HepG2 (cell line): ENCODE measurements around the gene FNDC3A. TPM values are rescaled to one million over a fixed set of nuclear protein-coding genes. Genes with fewer than 3 reads are reported as not detected.

Source experiments
- EP300 ChIP-seq, 3 experiments: sonication (generic) in 1 of 3; formaldehyde crosslinking in 1 of 3; IDR thresholded peaks; 2 replicates each; pipeline versions ENCODE4 v1.5.1 to v1.6.1; 2011 to 2020; ENCODE audit warnings: low read depth in 2 of 3, low read length in 2 of 3, borderline replicate concordance in 1 of 3, improper control_type of control experiment in 1 of 3, mild to moderate bottlenecking in 1 of 3, missing genetic modification reagents in 1 of 3, moderate library complexity in 1 of 3
- KMT2B ChIP-seq: IDR thresholded peaks from 2 replicates; pipeline ENCODE4 v1.6.1; 2016; ENCODE audit warnings: missing genetic modification reagents, missing compliant biosample characterization
- MXI1 ChIP-seq: IDR thresholded peaks from 3 replicates; pipeline ENCODE4 v1.6.1; 2012; ENCODE audit warnings: low read depth, low read length, inconsistent platforms, borderline replicate concordance
- NBN ChIP-seq: fragments of 450-650 bp; conservative IDR thresholded peaks from 2 replicates; pipeline ENCODE4 v1.6.1; 2017
- SIX1 ChIP-seq: sonication (generic); formaldehyde crosslinking; IDR thresholded peaks from 2 replicates; pipeline ENCODE4 v1.4.0; 2020; ENCODE audit warnings: missing genetic modification reagents, borderline replicate concordance
- ZNF775 ChIP-seq: sonication (generic); formaldehyde crosslinking; IDR thresholded peaks from 2 replicates; pipeline ENCODE4 v1.4.0; 2020; ENCODE audit warnings: missing genetic modification reagents, mild to moderate bottlenecking, moderate library complexity, borderline replicate concordance
- polyA plus RNA-seq, 8 experiments: library from polyadenylated mRNA; depleted of rRNA in 3 of 8; stranded (reverse) in 7 of 8; unstranded in 1 of 8; fragments of >200 nt; fragmentation: Illumina TruSeq in 4 of 8; extraction: Trizol in 4 of 8; gene quantifications; 2 replicates each; pipeline versions ENCODE4 v1.2.1 to v1.2.3, GENCODE V29; 2011 to 2016; ENCODE audit warnings: low read depth in 4 of 8, missing spikeins in 1 of 8, mixed read lengths in 1 of 8; ENCODE audit not compliant: insufficient read depth in 1 of 8
- total RNA-seq, 5 experiments: library from RNA; depleted of rRNA; stranded (reverse); fragments of >200 nt; fragmentation: Illumina TruSeq; extraction: Trizol; gene quantifications; 2 replicates each; pipeline ENCODE4 v1.2.3, GENCODE V29; 2016; ENCODE audit warnings: low read depth in 1 of 5
- TF ChIP-seq, protein P1 (sequence below), 2 experiments: sonication (generic) in 1 of 2; formaldehyde crosslinking in 1 of 2; IDR thresholded peaks; 2 replicates each; pipeline versions ENCODE4 v1.4.0 to v1.6.1; 2016 to 2020; ENCODE audit warnings: borderline replicate concordance in 1 of 2, low read depth in 1 of 2, mild to moderate bottlenecking in 1 of 2, missing genetic modification reagents in 1 of 2
- TF ChIP-seq, protein P2 (sequence below): sonication (generic); formaldehyde crosslinking; IDR thresholded peaks from 2 replicates; pipeline ENCODE4 v1.8.1; 2023; ENCODE audit warnings: mild to moderate bottlenecking, missing genetic modification reagents
- TF ChIP-seq, protein P3 (sequence below): sonication (generic); formaldehyde crosslinking; IDR thresholded peaks from 2 replicates; pipeline ENCODE4 v1.8.0; 2023; ENCODE audit warnings: mild to moderate bottlenecking, missing genetic modification reagents

Gene FNDC3A
- total and polyA plus RNA-seq, 2 of the 13 experiments (the other 11 are each of a cell fraction or from before 2014, with no cell fraction given), result 36.7 to 39.3 TPM

DNA sequence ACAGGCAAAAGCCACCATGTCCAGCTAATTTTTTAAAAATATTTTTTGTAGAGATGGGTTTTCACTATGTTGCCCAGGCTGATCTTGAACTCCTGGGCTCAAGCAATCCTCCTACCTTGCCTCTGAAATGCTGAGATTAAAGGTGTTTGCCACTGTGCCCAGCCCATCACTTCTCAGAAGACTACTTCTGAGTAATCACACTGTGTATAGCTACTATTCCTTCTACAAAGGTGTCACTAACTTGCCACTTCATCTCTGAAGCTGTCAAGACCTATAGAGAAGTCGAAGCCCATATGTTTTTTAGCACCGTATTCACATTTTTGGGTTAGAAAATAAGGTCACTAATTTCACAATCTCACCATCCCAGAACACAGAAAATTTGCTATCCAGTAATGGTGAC, 36.0 kb upstream of the FNDC3A start (continued):
- TF ChIP-seq, protein P1, sequence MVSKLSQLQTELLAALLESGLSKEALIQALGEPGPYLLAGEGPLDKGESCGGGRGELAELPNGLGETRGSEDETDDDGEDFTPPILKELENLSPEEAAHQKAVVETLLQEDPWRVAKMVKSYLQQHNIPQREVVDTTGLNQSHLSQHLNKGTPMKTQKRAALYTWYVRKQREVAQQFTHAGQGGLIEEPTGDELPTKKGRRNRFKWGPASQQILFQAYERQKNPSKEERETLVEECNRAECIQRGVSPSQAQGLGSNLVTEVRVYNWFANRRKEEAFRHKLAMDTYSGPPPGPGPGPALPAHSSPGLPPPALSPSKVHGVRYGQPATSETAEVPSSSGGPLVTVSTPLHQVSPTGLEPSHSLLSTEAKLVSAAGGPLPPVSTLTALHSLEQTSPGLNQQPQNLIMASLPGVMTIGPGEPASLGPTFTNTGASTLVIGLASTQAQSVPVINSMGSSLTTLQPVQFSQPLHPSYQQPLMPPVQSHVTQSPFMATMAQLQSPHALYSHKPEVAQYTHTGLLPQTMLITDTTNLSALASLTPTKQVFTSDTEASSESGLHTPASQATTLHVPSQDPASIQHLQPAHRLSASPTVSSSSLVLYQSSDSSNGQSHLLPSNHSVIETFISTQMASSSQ (IDR thresholded peaks at IDR 0.05; ENCODE audit: low read depth), result no peak
- TF ChIP-seq, protein P1 (CRISPR knock-in tag; IDR thresholded peaks at IDR 0.05; ENCODE audit: borderline replicate concordance), result no peak
- TF ChIP-seq MXI1, result no peak
- no peak for TF ChIP-seq KMT2B (CRISPR knock-in tag)
- TF ChIP-seq EP300 (IDR thresholded peaks at IDR 0.05; ENCODE audit: low read depth in 2 of 2, low read length in 2 of 2), result no peak
- no peak for TF ChIP-seq EP300 (CRISPR knock-in tag; IDR thresholded peaks at IDR 0.05; ENCODE audit: borderline replicate concordance)
- TF ChIP-seq, protein P2, sequence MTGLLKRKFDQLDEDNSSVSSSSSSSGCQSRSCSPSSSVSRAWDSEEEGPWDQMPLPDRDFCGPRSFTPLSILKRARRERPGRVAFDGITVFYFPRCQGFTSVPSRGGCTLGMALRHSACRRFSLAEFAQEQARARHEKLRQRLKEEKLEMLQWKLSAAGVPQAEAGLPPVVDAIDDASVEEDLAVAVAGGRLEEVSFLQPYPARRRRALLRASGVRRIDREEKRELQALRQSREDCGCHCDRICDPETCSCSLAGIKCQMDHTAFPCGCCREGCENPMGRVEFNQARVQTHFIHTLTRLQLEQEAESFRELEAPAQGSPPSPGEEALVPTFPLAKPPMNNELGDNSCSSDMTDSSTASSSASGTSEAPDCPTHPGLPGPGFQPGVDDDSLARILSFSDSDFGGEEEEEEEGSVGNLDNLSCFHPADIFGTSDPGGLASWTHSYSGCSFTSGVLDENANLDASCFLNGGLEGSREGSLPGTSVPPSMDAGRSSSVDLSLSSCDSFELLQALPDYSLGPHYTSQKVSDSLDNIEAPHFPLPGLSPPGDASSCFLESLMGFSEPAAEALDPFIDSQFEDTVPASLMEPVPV (CRISPR knock-in tag), result no peak
- TF ChIP-seq ZNF775 (CRISPR knock-in tag), result no peak
- no peak for TF ChIP-seq SIX1 (CRISPR knock-in tag)
- no peak for TF ChIP-seq NBN
- TF ChIP-seq, protein P3, sequence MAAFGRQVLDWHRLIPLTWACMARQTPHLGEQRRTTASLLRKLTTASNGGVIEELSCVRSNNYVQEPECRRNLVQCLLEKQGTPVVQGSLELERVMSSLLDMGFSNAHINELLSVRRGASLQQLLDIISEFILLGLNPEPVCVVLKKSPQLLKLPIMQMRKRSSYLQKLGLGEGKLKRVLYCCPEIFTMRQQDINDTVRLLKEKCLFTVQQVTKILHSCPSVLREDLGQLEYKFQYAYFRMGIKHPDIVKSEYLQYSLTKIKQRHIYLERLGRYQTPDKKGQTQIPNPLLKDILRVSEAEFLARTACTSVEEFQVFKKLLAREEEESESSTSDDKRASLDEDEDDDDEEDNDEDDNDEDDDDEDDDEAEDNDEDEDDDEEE (CRISPR knock-in tag), result no peak
